ENCODE data around the gene XDH.

- TF ChIP-seq CTCF (IDR thresholded peaks at IDR 0.05), result no peak
- TF ChIP-seq POLR2A (IDR thresholded peaks at IDR 0.05), result no peak
These were observed 32.3 kb upstream of the XDH start for GRCh38 chr2:31446848-31447247.
